Measurements from ENCODE around the gene NOXRED1. TPM values are rescaled to one million over a fixed set of nuclear protein-coding genes. Genes with fewer than 3 reads are reported as not detected.

The NOXRED1 gene
- total RNA-seq, 1 donor from 2014 or later, result 0.82 TPM

DNA sequence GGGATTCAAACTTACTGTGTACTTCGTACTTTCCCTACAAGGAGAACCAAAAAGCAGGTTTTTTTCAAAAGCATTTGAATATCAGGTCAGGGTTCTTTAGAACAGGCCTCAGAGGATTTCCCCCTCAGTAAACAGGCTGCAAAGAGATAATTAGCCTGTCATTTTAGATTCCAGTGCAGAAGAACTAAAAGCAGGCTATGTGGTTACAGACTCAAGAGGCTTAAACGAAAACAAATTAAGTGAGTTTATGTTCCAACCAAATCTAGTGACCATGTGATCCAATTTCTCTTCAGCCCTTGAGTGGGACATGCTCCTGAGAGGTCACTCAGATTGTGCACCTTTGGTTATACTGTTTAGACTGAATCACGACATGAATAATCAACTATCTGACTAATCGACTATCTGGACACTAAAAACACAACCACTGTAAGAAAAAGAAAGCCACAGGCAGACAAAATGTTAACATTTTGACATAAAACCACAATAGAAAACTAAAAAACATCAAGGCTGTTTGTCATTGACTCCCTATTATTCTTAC, 51.0 kb downstream of the NOXRED1 start:
- Histone ChIP-seq H3K27ac (ENCODE audit: low read depth, low read length) (no peak overlapping the region), H3K27me3 (ENCODE audit: insufficient read depth, low read length) (no peaks in the 10 kb centered on the region), H3K36me3 (ENCODE audit: insufficient read depth, low read length) (no peaks in the 10 kb centered on the region), H3K9ac (ENCODE audit: low read length) (no peak overlapping the region), H4K20me1 (ENCODE audit: insufficient read depth, low read length) (peaks cover 16% of the 10 kb centered on the region), H3K4me3 (ENCODE audit: insufficient read depth, low read depth, low read length) (no peak overlapping the region), H3K9me3 (ENCODE audit: insufficient read depth, low read depth, low read length) (no peaks in the 10 kb centered on the region), H3K79me2 (ENCODE audit: insufficient read depth, low read length) (peaks cover 12% of the 10 kb centered on the region), H3K4me2 (ENCODE audit: low read length) (peak overlapping the region; percentile 43), H3K4me1 (ENCODE audit: insufficient read depth, low read length) (peaks cover 7% of the 10 kb centered on the region), H2AFZ (ENCODE audit: low read depth, low read length) (no peak overlapping the region)
- TF ChIP-seq EZH2 (IDR thresholded peaks at IDR 0.05; ENCODE audit: insufficient read depth, low read length), result no peak
- no peak for TF ChIP-seq CTCF (IDR thresholded peaks at IDR 0.05; ENCODE audit: insufficient read depth, low read depth, low read length)
- no peak overlapping the region for H3K27ac Mint-ChIP-seq (ENCODE audit: unreplicated experiment)
- no peaks in the 10 kb centered on the region for H3K36me3 Mint-ChIP-seq (ENCODE audit: low read depth, unreplicated experiment)
- peak; percentile 82 for DNase-seq (ENCODE audit: low read depth)
- no peaks in the 10 kb centered on the region for H3K9me3 Mint-ChIP-seq (ENCODE audit: unreplicated experiment)
- FAIRE-seq, result no peak
- peaks cover 7% of the 10 kb centered on the region for H3K4me1 Mint-ChIP-seq (ENCODE audit: low read depth, unreplicated experiment)
- no peaks in the 10 kb centered on the region for H3K27me3 Mint-ChIP-seq (ENCODE audit: low read depth, unreplicated experiment)
- H3K4me3 Mint-ChIP-seq (ENCODE audit: unreplicated experiment), result no peak overlapping the region

DNA sequence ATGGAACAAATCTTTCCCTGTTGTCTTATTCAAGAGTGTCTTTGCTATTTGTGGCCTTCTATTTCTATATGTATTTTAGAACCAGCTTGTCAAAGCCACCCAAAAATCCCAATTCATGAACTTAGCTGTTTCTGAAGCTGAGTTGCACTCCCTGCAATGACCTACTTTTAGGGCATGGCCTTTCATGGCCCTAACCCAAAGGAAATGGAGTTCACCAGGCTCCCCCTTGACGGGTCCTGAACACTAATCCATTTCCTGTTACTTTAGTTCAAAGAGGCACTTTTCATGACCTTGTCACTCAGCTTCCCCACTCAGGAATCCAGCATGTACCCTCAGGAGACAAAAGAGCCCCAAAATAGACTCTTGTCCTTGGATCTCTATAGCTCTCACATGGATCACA, 54.0 kb downstream of the NOXRED1 start:
- peaks cover 4% of the 10 kb centered on the region for H3K4me1 Mint-ChIP-seq (ENCODE audit: low read depth, unreplicated experiment)
- no peak overlapping the region for H3K27ac Mint-ChIP-seq (ENCODE audit: unreplicated experiment)
- H3K4me3 Mint-ChIP-seq (ENCODE audit: unreplicated experiment), result no peak overlapping the region
- TF ChIP-seq EZH2 (IDR thresholded peaks at IDR 0.05; ENCODE audit: insufficient read depth, low read length) (no peak), CTCF (IDR thresholded peaks at IDR 0.05; ENCODE audit: insufficient read depth, low read depth, low read length) (no peak)
- no peaks in the 10 kb centered on the region for H3K36me3 ChIP-seq (ENCODE audit: insufficient read depth, low read length)
- H3K9ac ChIP-seq (ENCODE audit: low read length), result no peak overlapping the region
- H2AFZ ChIP-seq (ENCODE audit: low read depth, low read length), result no peak overlapping the region
- no peak overlapping the region for H3K27ac ChIP-seq (ENCODE audit: low read depth, low read length)
- no peak overlapping the region for H3K4me2 ChIP-seq (ENCODE audit: low read length)
- H3K27me3 Mint-ChIP-seq (ENCODE audit: low read depth, unreplicated experiment), result no peaks in the 10 kb centered on the region
- H3K4me3 ChIP-seq (ENCODE audit: insufficient read depth, low read depth, low read length), result no peak overlapping the region
- no peak for DNase-seq (ENCODE audit: low read depth)
- peaks cover 5% of the 10 kb centered on the region for H3K4me1 ChIP-seq (ENCODE audit: insufficient read depth, low read length)
- H3K27me3 ChIP-seq (ENCODE audit: insufficient read depth, low read length), result no peaks in the 10 kb centered on the region
- H3K36me3 Mint-ChIP-seq (ENCODE audit: low read depth, unreplicated experiment), result no peaks in the 10 kb centered on the region
- FAIRE-seq, result no peak
- H3K79me2 ChIP-seq (ENCODE audit: insufficient read depth, low read length), result no peaks in the 10 kb centered on the region
- H3K9me3 ChIP-seq (ENCODE audit: insufficient read depth, low read depth, low read length), result no peaks in the 10 kb centered on the region
- peaks cover 21% of the 10 kb centered on the region for H4K20me1 ChIP-seq (ENCODE audit: insufficient read depth, low read length)
- no peaks in the 10 kb centered on the region for H3K9me3 Mint-ChIP-seq (ENCODE audit: unreplicated experiment)

DNA sequence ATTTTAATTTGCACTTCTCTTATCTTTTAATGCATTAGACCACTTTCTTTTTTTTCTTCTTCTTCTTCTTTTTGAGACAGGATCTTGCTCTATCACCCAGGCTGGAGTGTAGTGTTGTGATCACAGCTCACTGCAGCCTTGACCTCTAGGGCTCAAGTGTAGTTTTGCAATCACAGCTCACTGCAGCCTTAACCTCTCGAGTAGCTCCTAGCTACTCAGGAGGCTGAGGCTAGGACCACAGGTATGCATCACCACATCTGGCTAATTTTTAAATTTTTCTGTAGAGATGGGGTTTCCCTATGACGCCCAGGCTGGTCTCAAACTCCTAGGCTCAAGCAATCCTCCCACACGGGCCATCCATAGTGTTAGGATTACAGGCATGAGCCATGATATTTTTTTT, 59.2 kb downstream of the NOXRED1 start:
- no peak overlapping the region for H2AFZ ChIP-seq (ENCODE audit: low read depth, low read length)
- no peaks in the 10 kb centered on the region for H3K79me2 ChIP-seq (ENCODE audit: insufficient read depth, low read length)
- no peak overlapping the region for H3K9ac ChIP-seq (ENCODE audit: low read length)
- DNase-seq (ENCODE audit: low read depth) (no peak), FAIRE-seq (no peak)
- no peaks in the 10 kb centered on the region for H3K4me1 ChIP-seq (ENCODE audit: insufficient read depth, low read length)
- peaks cover 12% of the 10 kb centered on the region for H4K20me1 ChIP-seq (ENCODE audit: insufficient read depth, low read length)
- H3K4me2 ChIP-seq (ENCODE audit: low read length), result no peak overlapping the region
- no peak overlapping the region for H3K27ac Mint-ChIP-seq (ENCODE audit: unreplicated experiment)
- no peaks in the 10 kb centered on the region for H3K27me3 Mint-ChIP-seq (ENCODE audit: low read depth, unreplicated experiment)
- no peaks in the 10 kb centered on the region for H3K9me3 ChIP-seq (ENCODE audit: insufficient read depth, low read depth, low read length)
- H3K4me3 ChIP-seq (ENCODE audit: insufficient read depth, low read depth, low read length), result no peak overlapping the region
- H3K36me3 Mint-ChIP-seq (ENCODE audit: low read depth, unreplicated experiment), result no peaks in the 10 kb centered on the region
- TF ChIP-seq EZH2 (IDR thresholded peaks at IDR 0.05; ENCODE audit: insufficient read depth, low read length), result no peak
- TF ChIP-seq CTCF (IDR thresholded peaks at IDR 0.05; ENCODE audit: insufficient read depth, low read depth, low read length), result no peak
- H3K36me3 ChIP-seq (ENCODE audit: insufficient read depth, low read length), result no peaks in the 10 kb centered on the region
- no peak overlapping the region for H3K4me3 Mint-ChIP-seq (ENCODE audit: unreplicated experiment)
- no peak overlapping the region for H3K27ac ChIP-seq (ENCODE audit: low read depth, low read length)
- H3K4me1 Mint-ChIP-seq (ENCODE audit: low read depth, unreplicated experiment), result no peaks in the 10 kb centered on the region
- H3K27me3 ChIP-seq (ENCODE audit: insufficient read depth, low read length), result no peaks in the 10 kb centered on the region
- no peaks in the 10 kb centered on the region for H3K9me3 Mint-ChIP-seq (ENCODE audit: unreplicated experiment)
